GM12873 (cell line): ENCODE data around the gene JAG1.

Experiments
- TF ChIP-seq, protein P1 (sequence below): IDR thresholded peaks from 2 replicates; pipeline ENCODE4 v1.5.1; 2012; ENCODE audit warnings: low read depth, mild to moderate bottlenecking, moderate library complexity, low read length, control low read depth; ENCODE audit not compliant: insufficient read depth; ENCODE audit errors: missing control alignments

JAG1 gene

DNA sequence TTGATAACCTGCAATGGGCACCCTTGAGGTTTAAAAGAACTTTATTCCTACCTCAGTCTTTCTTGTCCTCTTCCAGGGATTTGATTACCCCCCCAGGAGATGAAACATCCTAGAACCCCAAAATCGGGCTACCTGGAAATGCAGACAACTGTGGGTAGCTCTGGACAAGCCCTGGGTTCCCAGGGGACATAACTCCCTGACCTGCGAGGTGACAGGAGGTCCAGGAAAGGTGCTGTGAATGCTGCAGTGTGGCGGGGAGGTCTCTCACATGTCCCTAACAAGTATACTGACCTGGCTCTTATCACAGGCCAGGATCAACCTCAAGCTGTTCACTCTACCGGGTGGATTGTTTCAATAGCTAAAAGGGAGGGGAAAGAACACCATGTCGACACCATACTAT is 11.6 kb downstream of the JAG1 start:
- TF ChIP-seq, protein P1, sequence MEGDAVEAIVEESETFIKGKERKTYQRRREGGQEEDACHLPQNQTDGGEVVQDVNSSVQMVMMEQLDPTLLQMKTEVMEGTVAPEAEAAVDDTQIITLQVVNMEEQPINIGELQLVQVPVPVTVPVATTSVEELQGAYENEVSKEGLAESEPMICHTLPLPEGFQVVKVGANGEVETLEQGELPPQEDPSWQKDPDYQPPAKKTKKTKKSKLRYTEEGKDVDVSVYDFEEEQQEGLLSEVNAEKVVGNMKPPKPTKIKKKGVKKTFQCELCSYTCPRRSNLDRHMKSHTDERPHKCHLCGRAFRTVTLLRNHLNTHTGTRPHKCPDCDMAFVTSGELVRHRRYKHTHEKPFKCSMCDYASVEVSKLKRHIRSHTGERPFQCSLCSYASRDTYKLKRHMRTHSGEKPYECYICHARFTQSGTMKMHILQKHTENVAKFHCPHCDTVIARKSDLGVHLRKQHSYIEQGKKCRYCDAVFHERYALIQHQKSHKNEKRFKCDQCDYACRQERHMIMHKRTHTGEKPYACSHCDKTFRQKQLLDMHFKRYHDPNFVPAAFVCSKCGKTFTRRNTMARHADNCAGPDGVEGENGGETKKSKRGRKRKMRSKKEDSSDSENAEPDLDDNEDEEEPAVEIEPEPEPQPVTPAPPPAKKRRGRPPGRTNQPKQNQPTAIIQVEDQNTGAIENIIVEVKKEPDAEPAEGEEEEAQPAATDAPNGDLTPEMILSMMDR = no peak

DNA sequence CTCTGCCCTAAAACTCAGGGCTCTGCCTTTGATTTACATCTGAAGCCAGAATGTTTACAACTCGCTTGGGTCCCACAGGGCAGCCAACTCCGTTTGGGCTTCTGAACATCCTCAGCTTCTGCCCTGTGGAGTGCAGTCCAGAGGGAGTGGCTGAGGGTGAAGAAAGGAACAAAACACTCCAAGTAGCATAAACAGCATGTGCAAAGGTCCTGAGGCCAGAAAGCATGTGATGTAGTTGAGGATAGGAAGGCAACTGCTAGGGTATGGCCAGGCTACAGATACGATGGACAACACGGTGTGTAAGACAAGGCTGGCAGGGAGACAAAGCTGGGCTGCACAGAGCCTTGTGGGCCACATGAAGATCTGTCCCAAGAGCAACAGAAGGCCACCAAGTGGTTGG is 12.5 kb downstream of the JAG1 start:
- TF ChIP-seq, protein P1 = no peak

DNA sequence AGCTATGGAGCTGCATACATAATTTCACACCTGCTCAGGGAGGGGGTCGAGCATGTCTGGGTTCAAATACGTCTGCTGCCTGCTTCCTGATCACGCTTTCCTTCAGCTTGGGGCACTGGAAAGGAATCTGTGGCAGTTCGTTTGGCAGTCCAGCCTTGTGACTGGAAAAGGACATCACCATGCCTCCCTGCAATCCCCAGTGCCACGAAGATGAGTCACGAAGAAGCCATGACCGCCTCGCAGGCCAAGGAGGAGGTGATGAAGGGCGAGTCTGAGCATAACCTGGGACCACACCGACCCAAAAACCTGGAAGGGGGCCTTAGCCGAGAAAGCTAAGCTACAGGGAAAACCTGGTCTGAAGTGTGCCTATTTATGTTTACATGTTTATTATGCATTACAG is 13.1 kb downstream of the JAG1 start:
- TF ChIP-seq, protein P1 = no peak

DNA sequence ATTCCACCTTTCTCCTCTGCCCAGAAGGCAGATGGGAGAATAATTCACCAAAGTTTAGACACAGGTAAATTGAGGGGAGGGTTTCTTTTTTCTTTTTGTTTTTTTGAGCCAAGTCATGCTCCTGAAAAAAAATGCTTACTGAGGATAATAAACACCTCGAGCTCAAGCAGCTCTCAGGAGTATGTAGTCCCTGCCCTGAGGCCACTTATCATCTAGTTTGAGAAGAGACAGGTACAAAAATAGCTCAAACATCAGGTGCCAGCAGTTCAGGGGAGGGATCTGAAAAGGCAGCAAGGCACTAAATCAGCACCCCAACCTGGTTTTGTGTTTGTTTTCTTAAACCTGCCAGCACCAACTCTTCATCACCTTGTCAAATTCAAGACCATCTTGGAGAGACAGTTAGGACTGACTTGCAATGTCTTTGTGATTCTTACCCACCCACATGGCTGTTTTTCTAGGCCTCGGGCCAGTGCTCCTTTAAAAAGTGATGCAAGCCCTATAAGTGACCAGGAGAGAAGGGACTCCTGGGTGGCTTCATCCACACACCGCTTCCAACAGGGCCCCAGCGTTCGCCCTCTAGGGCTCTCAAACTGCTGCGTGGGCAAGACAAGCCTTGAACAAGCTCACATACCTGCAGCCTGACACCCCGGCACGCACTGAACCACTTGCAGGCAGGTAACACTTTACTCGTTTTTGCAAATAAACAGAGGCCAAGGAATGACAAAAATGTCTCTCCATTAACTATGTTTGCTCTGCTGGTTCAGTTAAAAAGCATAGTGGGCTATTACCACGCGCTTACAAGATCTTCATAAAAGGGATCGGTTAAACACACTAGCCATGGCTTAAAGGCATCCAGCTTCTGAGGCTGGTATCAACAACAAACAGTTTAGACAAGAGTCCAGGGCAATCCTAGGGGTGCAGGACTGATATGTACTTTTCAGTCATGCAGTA is 13.9 kb downstream of the JAG1 start:
- TF ChIP-seq, protein P1 = no peak

DNA sequence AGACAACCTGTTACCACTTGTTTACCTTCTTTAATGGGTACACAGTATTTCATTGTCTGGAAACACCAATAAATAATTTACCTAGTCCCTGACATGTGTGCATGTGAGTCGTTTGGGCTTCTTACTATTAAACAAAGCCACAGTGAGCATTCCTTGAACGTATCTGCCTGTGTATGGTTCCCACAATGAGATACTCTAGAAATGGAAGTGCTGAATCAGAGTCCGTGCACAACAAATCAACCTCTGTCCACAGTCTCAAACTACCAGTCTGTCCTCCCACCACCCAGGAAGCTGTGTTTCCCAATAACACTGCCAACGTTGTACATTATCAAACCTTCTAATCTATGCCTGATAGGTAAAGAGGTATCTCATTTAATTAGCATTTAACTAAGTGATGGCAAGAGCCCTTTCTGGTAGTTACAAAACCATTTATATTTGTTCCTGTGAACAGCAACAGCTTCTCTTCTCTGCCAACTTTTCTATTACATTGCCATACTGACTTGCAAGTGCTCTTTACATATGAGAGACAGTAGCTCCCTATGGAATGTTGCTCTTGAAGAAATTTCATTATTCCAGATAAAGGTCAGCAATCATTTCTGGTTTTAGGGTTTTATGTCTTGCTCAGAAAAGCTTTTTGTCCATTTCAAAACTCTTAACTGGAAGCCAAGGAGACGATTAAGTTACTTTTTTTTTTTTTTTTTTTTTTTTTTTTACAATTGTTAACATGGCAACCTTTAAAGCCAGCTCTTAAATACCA is 14.7 kb downstream of the JAG1 start:
- TF ChIP-seq, protein P1 = no peak

DNA sequence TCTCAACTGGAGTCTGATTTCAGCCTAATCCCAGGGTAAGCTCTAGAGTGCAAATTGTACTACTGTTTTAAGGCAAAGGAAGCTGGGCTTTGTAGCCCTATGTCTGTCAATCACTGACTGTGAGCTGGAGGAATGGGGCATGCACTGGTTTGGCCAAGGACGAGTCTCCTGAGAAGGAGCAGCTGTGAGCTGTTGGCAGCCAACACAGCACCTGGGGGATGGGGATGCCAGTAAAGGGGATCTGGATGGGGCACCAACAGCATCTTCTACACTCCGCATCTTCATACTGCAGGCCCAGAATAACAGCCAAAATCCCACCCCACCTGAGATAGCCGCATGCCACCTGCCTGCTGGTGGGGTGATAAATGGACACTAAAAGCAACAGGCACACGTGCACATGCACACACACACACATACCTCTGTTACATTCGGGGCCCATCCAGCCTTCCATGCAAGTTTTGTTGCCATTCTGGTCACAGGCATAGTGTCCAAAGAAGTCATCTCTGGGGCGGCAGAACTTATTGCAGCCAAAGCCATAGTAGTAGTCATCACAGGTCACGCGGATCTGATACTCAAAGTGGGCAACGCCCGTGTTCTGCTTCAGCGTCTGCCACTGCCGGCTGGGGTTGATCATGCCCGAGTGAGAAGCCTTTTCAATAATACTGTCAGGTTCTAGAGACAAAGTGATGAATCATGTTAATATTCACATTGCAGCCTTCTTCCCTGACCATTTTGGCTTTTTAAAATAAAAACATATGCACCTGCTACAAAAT is 15.6 kb downstream of the JAG1 start:
- TF ChIP-seq, protein P1 = no peak

DNA sequence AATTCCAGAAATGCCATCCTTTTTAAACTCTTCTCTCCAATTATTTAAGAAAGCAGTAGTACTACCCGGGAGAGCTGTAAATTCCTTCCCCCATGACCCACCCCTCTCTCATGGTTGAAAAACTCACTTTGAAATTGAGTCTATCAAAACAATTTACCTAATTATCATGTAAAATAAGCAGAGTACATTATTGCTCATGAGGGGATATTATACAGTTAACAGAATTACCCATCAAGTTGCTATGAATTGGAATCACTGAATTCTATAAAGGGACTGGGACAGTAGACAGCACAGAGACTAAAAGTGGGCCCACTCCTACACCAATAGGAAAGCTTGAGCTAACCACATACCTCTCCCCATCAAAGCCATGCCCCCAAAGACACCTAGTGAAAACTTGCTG is 16.3 kb downstream of the JAG1 start:
- TF ChIP-seq, protein P1 = no peak
